K562 (cell line): ENCODE data around the gene UBASH3A. TPM values are rescaled to one million over a fixed set of nuclear protein-coding genes. Genes with fewer than 3 reads are reported as not detected.
A peak's percentile ranks its signal among the peaks of the same experiment; 100 is the strongest.

Experiments used
- ETS2 ChIP-seq: IDR thresholded peaks from 2 replicates; pipeline ENCODE4 v1.6.1; 2016; ENCODE audit warnings: borderline replicate concordance, missing genetic modification characterization, mild to moderate bottlenecking, moderate library complexity, missing compliant biosample characterization; ENCODE audit not compliant: poor library complexity, severe bottlenecking
- ETV5 ChIP-seq: sonication (generic); formaldehyde crosslinking; IDR thresholded peaks from 2 replicates; pipeline ENCODE4 v1.4.0; 2020; ENCODE audit warnings: low read depth, mild to moderate bottlenecking, missing genetic modification reagents
- GATAD2A ChIP-seq: fragments of 450-650 bp; IDR thresholded peaks from 2 replicates; pipeline ENCODE4 v1.6.1; 2017
- HDAC3 ChIP-seq: fragments of 450-650 bp; IDR thresholded peaks from 2 replicates; pipeline ENCODE4 v1.6.1; 2018; ENCODE audit warnings: borderline replicate concordance, mild to moderate bottlenecking, moderate library complexity; ENCODE audit not compliant: partially characterized antibody
- HMGXB4 ChIP-seq: sonication (generic); formaldehyde crosslinking; IDR thresholded peaks from 2 replicates; pipeline ENCODE4 v1.8.1; 2023; ENCODE audit warnings: mild to moderate bottlenecking, missing genetic modification reagents
- MYBL2 ChIP-seq, 2 experiments: fragments of 450-650 bp in 1 of 2; sonication (generic) in 1 of 2; formaldehyde crosslinking in 1 of 2; IDR thresholded peaks; 2 replicates each; pipeline versions ENCODE4 v1.6.1 to v1.8.1; 2017 to 2022; ENCODE audit warnings: borderline replicate concordance in 1 of 2, inconsistent platforms in 1 of 2, low read depth in 1 of 2, mild to moderate bottlenecking in 1 of 2, missing genetic modification reagents in 1 of 2, moderate library complexity in 1 of 2
- SMAD2 ChIP-seq: fragments of 150-350 bp; IDR thresholded peaks from 2 replicates; pipeline ENCODE4 v1.6.1; 2014; ENCODE audit warnings: low read depth, mild to moderate bottlenecking, low read length
- SRF ChIP-seq, 2 experiments: fragments of 250-450, 450-650 bp in 1 of 2; sonication (Bioruptor Pico) in 1 of 2; sonication (generic) in 1 of 2; formaldehyde crosslinking; IDR thresholded peaks; 2 replicates each; pipeline versions ENCODE4 v1.5.0 to v1.5.1; 2020 to 2022; ENCODE audit warnings: mild to moderate bottlenecking in 1 of 2, missing genetic modification reagents in 1 of 2
- TBL1XR1 ChIP-seq, 2 experiments: IDR thresholded peaks; 2 replicates each; pipeline ENCODE4 v1.6.1; 2012; ENCODE audit warnings: improper control_type of control experiment in 2 of 2, low read length in 2 of 2, mild to moderate bottlenecking in 1 of 2
- TCF7L2 ChIP-seq: fragments of 150-350 bp; IDR thresholded peaks from 2 replicates; pipeline ENCODE4 v1.6.1; 2016; ENCODE audit warnings: low read depth, mild to moderate bottlenecking, low read length, moderate library complexity
- TEAD4 ChIP-seq, 2 experiments: sonication (generic) in 1 of 2; formaldehyde crosslinking in 1 of 2; IDR thresholded peaks; 2 replicates each; pipeline versions ENCODE4 v1.6.1 to v1.8.0; 2012 to 2022; ENCODE audit warnings: borderline replicate concordance in 1 of 2, inconsistent platforms in 1 of 2, low read length in 1 of 2, mild to moderate bottlenecking in 1 of 2, missing genetic modification reagents in 1 of 2
- ZBTB7A ChIP-seq: IDR thresholded peaks from 2 replicates; pipeline ENCODE4 v1.6.1; 2011; ENCODE audit warnings: low read depth, mild to moderate bottlenecking, low read length, moderate library complexity, borderline replicate concordance; ENCODE audit not compliant: control insufficient read depth
- ZNF280B ChIP-seq: fragments of 250-450 bp; sonication (Bioruptor Pico); IDR thresholded peaks from 2 replicates; pipeline ENCODE4 v1.5.1; 2021; ENCODE audit warnings: mild to moderate bottlenecking
- ZNF41 ChIP-seq: fragments of 250-450 bp; sonication (Bioruptor Pico); conservative IDR thresholded peaks from 2 replicates; pipeline ENCODE4 v1.4.0; 2020; ENCODE audit warnings: mild to moderate bottlenecking
- ZNF589 ChIP-seq: fragments of 200-800 bp; sonication (Bioruptor generic); IDR thresholded peaks from 2 replicates; pipeline ENCODE4 v1.6.1; 2016; ENCODE audit warnings: low read depth, missing genetic modification characterization, missing compliant biosample characterization
- ZNF592 ChIP-seq: fragments of 450-650 bp; IDR thresholded peaks from 2 replicates; pipeline ENCODE4 v1.6.1; 2017; ENCODE audit warnings: antibody characterized with exemption, mild to moderate bottlenecking
- ZNF699 ChIP-seq: fragments of 250-450 bp; sonication (Bioruptor Pico); IDR thresholded peaks from 2 replicates; pipeline ENCODE4 v1.8.0; 2021; ENCODE audit warnings: mild to moderate bottlenecking, moderate library complexity; ENCODE audit not compliant: insufficient replicate concordance
- ZNF778 ChIP-seq: fragments of 450-650 bp; formaldehyde crosslinking; IDR thresholded peaks from 2 replicates; pipeline ENCODE4 v1.4.0; 2020; ENCODE audit warnings: mild to moderate bottlenecking, moderate library complexity
- ZNF79 ChIP-seq: fragments of 250-450 bp; sonication (Bioruptor Pico); IDR thresholded peaks from 2 replicates; pipeline ENCODE4 v1.4.0; 2020; ENCODE audit warnings: low read depth, mild to moderate bottlenecking, moderate library complexity
- polyA plus RNA-seq, 8 experiments: library from polyadenylated mRNA; depleted of rRNA in 4 of 8; stranded (reverse) in 5 of 8; unstranded in 3 of 8; fragments of >200 nt; fragmentation: Nextera tagmentation in 2 of 8; fragmentation: Illumina TruSeq in 1 of 8; extraction: Ambion mirVana in 2 of 8; extraction: Trizol in 1 of 8; gene quantifications; 2 replicates each; pipeline versions ENCODE4 v1.2.1 to v1.2.3, GENCODE V29; 2011 to 2014; ENCODE audit warnings: inconsistent platforms in 1 of 8, missing spikeins in 1 of 8
- total RNA-seq, 7 experiments: library from RNA; depleted of rRNA in 6 of 7; stranded (reverse); fragments of >200 nt in 6 of 7; fragmentation: Illumina TruSeq in 2 of 7; extraction: Trizol in 2 of 7; gene quantifications; 2 replicates each; pipeline versions ENCODE4 v1.2.1 to v1.2.3, GENCODE V29; 2011 to 2021; ENCODE audit warnings: low replicate concordance in 1 of 7

UBASH3A gene
- total and polyA plus RNA-seq, 9 of the 15 experiments (the other 6 are each of a cell fraction or from before 2014, with no cell fraction given), result 0.23 to 1.8 (median 1.1) TPM

- TF ChIP-seq ZNF699 (CRISPR knock-in tag) (no peak), ETV5 (no peak), HDAC3 (no peak), ZNF280B (CRISPR knock-in tag) (no peak), ZNF589 (CRISPR knock-in tag) (no peak), ZNF41 (CRISPR knock-in tag) (no peak), SMAD2 (no peak), HMGXB4 (CRISPR knock-in tag) (no peak), TBL1XR1 (IDR thresholded peaks at IDR 0.05; ENCODE audit: low read length in 2 of 2) (no peak), ZNF592 (no peak), MYBL2 (IDR thresholded peaks at IDR 0.05; ENCODE audit: low read depth) (no peak), MYBL2 (CRISPR knock-in tag; IDR thresholded peaks at IDR 0.05; ENCODE audit: borderline replicate concordance) (no peak), ZBTB7A (no peak), ZNF79 (no peak), SRF (CRISPR knock-in tag; IDR thresholded peaks at IDR 0.05) (no peak), ZNF778 (CRISPR knock-in tag) (no peak), GATAD2A (no peak), TCF7L2 (no peak), ETS2 (tag) (no peak), TEAD4 (IDR thresholded peaks at IDR 0.05; ENCODE audit: low read length) (peak; percentile 78), TEAD4 (CRISPR knock-in tag; IDR thresholded peaks at IDR 0.05; ENCODE audit: borderline replicate concordance) (no peak)
Observed at GRCh38 chr21:42433946-42434551, 30.3 kb downstream of the UBASH3A start (continued).
